A549 (cell line): ENCODE data around the gene PRKG1. TPM values are rescaled to one million over a fixed set of nuclear protein-coding genes. Genes with fewer than 3 reads are reported as not detected.

Experiments used
- ATAC-seq, 2 experiments: fragments of 200-7000 bp in 1 of 2; fragments of >200 bp in 1 of 2; cut with Nextera tagmentation in 1 of 2; cut with Tn5 transposase in 1 of 2; 3 replicates each; pipeline versions ENCODE4 v1.8.0 to v1.9.1; 2018 to 2020; ENCODE audit warnings: mild to moderate bottlenecking in 1 of 2, moderate library complexity in 1 of 2
- CTCF ChIA-PET: fragments of 300-600 bp; sonication (Branson Sonifier 250); formaldehyde crosslinking; extraction: SDS; loops from one replicate; lab custom pipeline; 2021; ENCODE audit warnings: antibody characterized with exemption, inconsistent platforms; lab: Yijun Ruan, JAX
- POLR2A ChIA-PET: fragments of 350-600 bp; formaldehyde crosslinking; extraction: SDS; loops from one replicate; lab custom pipeline; 2021; ENCODE audit warnings: antibody characterized with exemption, inconsistent platforms; lab: Yijun Ruan, JAX
- DNase-seq, 2 experiments: peaks; one replicate each; pipeline versions ENCODE4 v3.0.0 to v3.0.0-alpha.2; 2011 to 2016; ENCODE audit warnings: low read depth in 1 of 2, low spot score in 1 of 2
- FAIRE-seq: peaks from 2 replicates; lab custom pipeline; 2011; peaks lifted over from hg19 to GRCh38; lab: Jason Lieb, UNC
- H3K27ac ChIP-seq, 2 experiments: fragments of >200 bp; sonication (Bioruptor Twin); formaldehyde crosslinking; 3 replicates each; pipeline ENCODE4 v1.5.1; 2016 to 2017
- H3K4me1 ChIP-seq: fragments of >200 bp; sonication (Bioruptor Twin); formaldehyde crosslinking; 3 replicates; pipeline ENCODE4 v1.6.1; 2016
- H3K4me2 ChIP-seq: fragments of >200 bp; sonication (Bioruptor Twin); formaldehyde crosslinking; 3 replicates; pipeline ENCODE4 v1.6.1; 2016
- H3K4me3 ChIP-seq: fragments of >200 bp; sonication (Bioruptor Twin); formaldehyde crosslinking; 3 replicates; pipeline ENCODE4 v1.5.1; 2016
- H3K9me3 ChIP-seq: fragments of >200 bp; sonication (Bioruptor Twin); formaldehyde crosslinking; 3 replicates; pipeline ENCODE4 v1.6.1; 2016
- BCL3 ChIP-seq: fragments of >200 bp; sonication (Bioruptor Twin); formaldehyde crosslinking; IDR thresholded peaks from 3 replicates; pipeline ENCODE4 v1.6.1; 2016
- CBX8 ChIP-seq: fragments of 200-600 bp; sonication (generic); IDR thresholded peaks from 2 replicates; pipeline ENCODE4 v1.6.1; 2016
- CEBPB ChIP-seq, 2 experiments: fragments of >200 bp in 1 of 2; sonication (Bioruptor Twin) in 1 of 2; formaldehyde crosslinking in 1 of 2; IDR thresholded peaks; 2 replicates each; pipeline ENCODE4 v1.6.1; 2012 to 2016
- CHD2 ChIP-seq: fragments of 150-350 bp; IDR thresholded peaks from 2 replicates; pipeline ENCODE4 v1.6.1; 2014; ENCODE audit warnings: low read length; ENCODE audit not compliant: partially characterized antibody
- CTCF ChIP-seq: fragments of >200 bp; sonication (Bioruptor Twin); formaldehyde crosslinking; IDR thresholded peaks from 3 replicates; pipeline ENCODE4 v1.5.1; 2016
- EHMT2 ChIP-seq: fragments of 200-600 bp; sonication (generic); IDR thresholded peaks from 2 replicates; pipeline ENCODE4 v1.6.1; 2016; ENCODE audit warnings: antibody characterized with exemption, low read depth, mild to moderate bottlenecking, moderate library complexity
- ELK1 ChIP-seq: fragments of 150-350 bp; IDR thresholded peaks from 2 replicates; pipeline ENCODE4 v1.6.1; 2014; ENCODE audit warnings: low read depth, mild to moderate bottlenecking, low read length
- EP300 ChIP-seq, 2 experiments: fragments of >200 bp; sonication (Bioruptor Twin); formaldehyde crosslinking; IDR thresholded peaks; 2 replicates in 1 of 2; 3 replicates in 1 of 2; pipeline ENCODE4 v1.6.1; 2016 to 2017
- ESRRA ChIP-seq: fragments of 150-350 bp; IDR thresholded peaks from 2 replicates; pipeline ENCODE4 v1.6.1; 2014; ENCODE audit warnings: mild to moderate bottlenecking, low read length, borderline replicate concordance
- FOSB ChIP-seq: fragments of 250-450 bp; sonication (Bioruptor Pico); IDR thresholded peaks from 2 replicates; pipeline ENCODE4 v1.5.0; 2020; ENCODE audit warnings: mild to moderate bottlenecking, moderate library complexity
- FOSL2 ChIP-seq, 2 experiments: fragments of 450-650 bp in 1 of 2; fragments of >200 bp in 1 of 2; sonication (Bioruptor Twin) in 1 of 2; formaldehyde crosslinking; IDR thresholded peaks; 2 replicates each; pipeline versions ENCODE4 v1.5.0 to v1.6.1; 2016 to 2020; ENCODE audit warnings: mild to moderate bottlenecking in 1 of 2, moderate library complexity in 1 of 2
- FOXS1 ChIP-seq: fragments of 250-450 bp; sonication (Bioruptor Pico); IDR thresholded peaks from 2 replicates; pipeline ENCODE4 v1.5.0; 2020; ENCODE audit warnings: mild to moderate bottlenecking, moderate library complexity
- HOXB13 ChIP-seq: fragments of 250-450 bp; sonication (Bioruptor Pico); IDR thresholded peaks from 2 replicates; pipeline ENCODE4 v1.5.0; 2020; ENCODE audit warnings: low read depth, mild to moderate bottlenecking, moderate library complexity
- JUN ChIP-seq, 2 experiments: fragments of >200 bp; sonication (Bioruptor Twin); formaldehyde crosslinking; IDR thresholded peaks; 2 replicates in 1 of 2; 3 replicates in 1 of 2; pipeline ENCODE4 v1.6.1; 2016 to 2017
- JUNB ChIP-seq: fragments of >200 bp; sonication (Bioruptor Twin); formaldehyde crosslinking; IDR thresholded peaks from 2 replicates; pipeline ENCODE4 v1.6.1; 2016
- KDM1A ChIP-seq: fragments of 200-600 bp; sonication (generic); IDR thresholded peaks from 2 replicates; pipeline ENCODE4 v1.6.1; 2016; ENCODE audit warnings: low read depth, mild to moderate bottlenecking
- MAX ChIP-seq: IDR thresholded peaks from 2 replicates; pipeline ENCODE4 v1.6.1; 2012
- MAZ ChIP-seq: fragments of 150-350 bp; IDR thresholded peaks from 2 replicates; pipeline ENCODE4 v1.6.1; 2014; ENCODE audit warnings: antibody characterized with exemption, low read depth, low read length, borderline replicate concordance
- POLR2A ChIP-seq: IDR thresholded peaks from 2 replicates; pipeline ENCODE4 v1.6.1; 2012; ENCODE audit warnings: mild to moderate bottlenecking, low read length
- RNF2 ChIP-seq: fragments of 200-600 bp; sonication (generic); IDR thresholded peaks from 2 replicates; pipeline ENCODE4 v1.6.1; 2016; ENCODE audit warnings: low read depth, mild to moderate bottlenecking, antibody characterized with exemption, moderate library complexity, borderline replicate concordance
- SMC3 ChIP-seq: fragments of >200 bp; sonication (Bioruptor Twin); formaldehyde crosslinking; IDR thresholded peaks from 3 replicates; pipeline ENCODE4 v1.6.1; 2018; ENCODE audit warnings: inconsistent platforms
- TFCP2L1 ChIP-seq: fragments of 250-450 bp; sonication (Bioruptor Pico); IDR thresholded peaks from 2 replicates; pipeline ENCODE4 v1.5.0; 2021; ENCODE audit warnings: mild to moderate bottlenecking
- TP53 ChIP-seq: fragments of 250-450 bp; sonication (Bioruptor Pico); IDR thresholded peaks from 2 replicates; pipeline ENCODE4 v1.5.0; 2021; ENCODE audit warnings: mild to moderate bottlenecking, moderate library complexity
- USF2 ChIP-seq: fragments of 450-650 bp; IDR thresholded peaks from 2 replicates; pipeline ENCODE4 v1.6.1; 2014; ENCODE audit warnings: antibody characterized with exemption
- ZFP36 ChIP-seq: fragments of 450-650 bp; IDR thresholded peaks from 2 replicates; pipeline ENCODE4 v1.6.1; 2014; ENCODE audit warnings: borderline replicate concordance; ENCODE audit not compliant: partially characterized antibody
- WGBS: methylation state at CpG from one replicate; pipeline ENCODE4 v1.1.6; 2017; ENCODE audit errors: missing lambda C conversion rate; 5-methylcytosine and 5-hydroxymethylcytosine counted together
- polyA plus RNA-seq, 4 experiments: library from polyadenylated mRNA; depleted of rRNA in 3 of 4; stranded (reverse); fragments of >200 nt; fragmentation: RNase III in 1 of 4; extraction: RNeasy Plus Mini Kit Qiagen cat#74134 plus additional on column Dnase treatment in 1 of 4; gene quantifications; 2 replicates in 3 of 4; 3 replicates in 1 of 4; pipeline ENCODE4 v1.2.3, GENCODE V29; 2011 to 2017
- TF ChIP-seq, protein P1 (sequence below): fragments of >200 bp; sonication (Bioruptor Twin); formaldehyde crosslinking; IDR thresholded peaks from 2 replicates; pipeline ENCODE4 v1.6.1; 2016

Gene PRKG1
- polyA plus RNA-seq, 2 of the 4 experiments (the other 2 are of a cell fraction), result not detected

DNA sequence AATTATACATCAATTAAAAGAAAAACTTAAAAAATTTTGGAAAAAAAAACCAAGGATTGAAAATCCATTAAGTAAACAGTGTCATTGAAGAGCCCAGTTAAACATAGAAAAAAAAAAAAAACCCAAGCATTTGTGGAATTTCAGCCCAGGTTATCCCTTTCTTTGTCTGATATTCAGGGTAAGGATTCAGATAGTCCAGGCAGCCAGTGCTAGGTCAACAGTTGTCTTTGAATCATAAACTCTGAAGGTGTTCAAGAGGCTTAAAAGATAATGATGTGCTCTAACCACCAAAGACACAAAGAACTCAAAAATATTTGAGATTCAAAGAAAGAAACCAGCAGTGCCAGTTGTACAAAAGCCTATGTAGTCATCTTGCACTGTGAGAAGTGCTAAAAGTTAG, 969.5 kb downstream of the PRKG1 start:
- no peak for DNase-seq
- no peak overlapping the region for H3K4me2 ChIP-seq
- H3K9me3 ChIP-seq, result no peaks in the 10 kb centered on the region
- no peak overlapping the region for H3K27ac ChIP-seq
- TF ChIP-seq CEBPB (IDR thresholded peaks at IDR 0.05) (no peak), SMC3 (no peak), TP53 (CRISPR knock-in tag) (no peak), BCL3 (no peak), CHD2 (no peak), JUNB (no peak), POLR2A (no peak), KDM1A (no peak), CTCF (no peak), MAZ (no peak), ESRRA (no peak), FOSL2 (IDR thresholded peaks at IDR 0.05) (no peak), FOSL2 (CRISPR knock-in tag; IDR thresholded peaks at IDR 0.05) (no peak), FOSB (CRISPR knock-in tag) (no peak), HOXB13 (CRISPR knock-in tag) (no peak), RNF2 (no peak)
- TF ChIP-seq, protein P1, sequence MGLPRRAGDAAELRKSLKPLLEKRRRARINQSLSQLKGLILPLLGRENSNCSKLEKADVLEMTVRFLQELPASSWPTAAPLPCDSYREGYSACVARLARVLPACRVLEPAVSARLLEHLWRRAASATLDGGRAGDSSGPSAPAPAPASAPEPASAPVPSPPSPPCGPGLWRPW, result no peak
- no peak for FAIRE-seq
- no peaks in the 10 kb centered on the region for H3K4me1 ChIP-seq
- ATAC-seq, result no peak
- ChIA-PET POLR2A (no interaction called here), CTCF (no interaction called here)
- H3K4me3 ChIP-seq, result no peak overlapping the region

GRCh38 chr10:52048051-52048450, 973.8 kb downstream of the PRKG1 start:
- peak; percentile 43 for FAIRE-seq
- no peak overlapping the region for H3K4me2 ChIP-seq
- no peaks in the 10 kb centered on the region for H3K9me3 ChIP-seq
- H3K4me1 ChIP-seq, result no peaks in the 10 kb centered on the region
- H3K27ac ChIP-seq, result no peak overlapping the region
- ChIA-PET CTCF (no interaction called here), POLR2A (no interaction called here)
- no peak for DNase-seq
- H3K4me3 ChIP-seq, result no peak overlapping the region
- no peak for ATAC-seq
- TF ChIP-seq EP300 (IDR thresholded peaks at IDR 0.05) (no peak), CBX8 (no peak), MAZ (no peak)

GRCh38 chr10:52050429-52051047, 976.3 kb downstream of the PRKG1 start:
- H3K4me3 ChIP-seq, result no peak overlapping the region
- no peak for FAIRE-seq
- H3K4me1 ChIP-seq, result no peaks in the 10 kb centered on the region
- ChIA-PET CTCF (interaction anchor here (0.7 kb wide), 1 partner anchor 64 kb away, joined by 3 read pairs; no protein-coding TSS in a partner anchor), POLR2A (no interaction called here)
- H3K27ac ChIP-seq, result no peak overlapping the region
- whole genome bisulfite sequencing, result 35% methylated on average over 3 of the region's 3 CpGs
- ATAC-seq, result no peak
- no peaks in the 10 kb centered on the region for H3K9me3 ChIP-seq
- TF ChIP-seq MAX, result no peak
- TF ChIP-seq USF2, result no peak
- no peak for TF ChIP-seq EHMT2
- no peak for TF ChIP-seq TFCP2L1 (CRISPR knock-in tag)
- TF ChIP-seq BCL3, result no peak
- TF ChIP-seq ELK1, result no peak
- no peak for TF ChIP-seq FOSB (CRISPR knock-in tag)
- no peak for TF ChIP-seq ZFP36
- TF ChIP-seq JUN (IDR thresholded peaks at IDR 0.05), result no peak
- TF ChIP-seq CTCF, result no peak
- TF ChIP-seq FOXS1 (CRISPR knock-in tag), result no peak
- no peak for DNase-seq
- H3K4me2 ChIP-seq, result no peak overlapping the region
